ENCODE data around the gene SRSF11.

DNA sequence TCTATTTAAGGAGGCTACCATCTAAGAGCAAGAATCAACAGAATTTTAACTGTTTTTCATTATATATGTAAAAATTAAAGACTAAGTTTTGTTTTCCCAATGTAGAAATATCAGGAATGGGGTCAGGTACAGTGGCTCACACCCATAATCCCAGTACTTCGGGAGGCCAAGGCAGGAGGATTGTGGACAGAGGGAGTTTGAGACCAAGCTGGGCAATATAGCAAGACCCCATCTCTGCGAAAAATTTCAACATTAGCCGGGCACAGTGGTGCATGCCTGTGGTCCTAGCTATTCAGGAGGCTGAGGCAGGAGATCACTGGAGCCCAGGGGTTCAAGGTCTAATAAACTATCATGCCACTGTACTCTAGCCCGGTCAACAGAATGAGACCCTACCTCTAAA is 21.1 kb upstream of the SRSF11 start:
- TF ChIP-seq CTCF (IDR thresholded peaks at IDR 0.05): no peak
- TF ChIP-seq EP300 (IDR thresholded peaks at IDR 0.05): no peak
- TF ChIP-seq POLR2A (IDR thresholded peaks at IDR 0.05): no peak

Data from gastroesophageal sphincter (tissue), 3 donors.